ENCODE results near the gene POLR3GL.

Gene POLR3GL

GRCh38 chr1:145993618-145994390 is 29.3 kb downstream of the POLR3GL start:
- no peak for DNase-seq

GRCh38 chr1:145994391-145995120 is 30.1 kb downstream of the POLR3GL start:
- no peak for DNase-seq

DNA sequence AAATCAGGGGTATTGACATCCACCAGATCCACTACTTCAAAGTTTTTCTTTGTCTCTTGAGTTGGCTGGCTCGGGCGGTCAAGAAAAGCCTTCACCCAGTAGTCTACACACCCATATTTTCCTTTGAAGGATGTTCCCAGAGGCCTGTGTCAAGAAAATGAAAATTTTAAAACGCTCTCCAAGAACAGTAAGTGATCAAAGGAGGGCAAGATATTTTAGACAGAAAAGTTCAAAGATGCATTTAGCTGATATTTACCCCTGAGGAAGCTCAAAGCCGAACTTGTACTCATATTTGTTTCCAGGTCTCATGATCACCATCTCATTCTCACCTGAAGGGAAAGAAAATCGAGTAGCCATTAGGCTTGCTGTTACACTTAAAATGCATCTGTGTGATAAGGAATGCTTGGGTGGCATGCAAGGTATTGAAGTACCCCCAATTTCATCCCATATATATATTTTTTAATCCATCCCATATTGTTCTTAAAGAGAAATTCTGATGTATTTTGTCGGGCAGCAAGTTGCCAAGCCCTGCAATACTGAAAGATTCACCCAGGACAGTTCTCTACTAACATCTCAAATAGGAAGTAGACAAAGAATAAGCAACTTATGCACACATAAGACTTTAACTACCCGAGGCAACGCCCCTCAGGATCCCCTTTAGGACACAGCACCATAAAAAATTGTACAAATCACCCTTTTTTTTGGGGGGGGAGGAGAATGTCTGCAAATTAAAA is 30.8 kb downstream of the POLR3GL start:
- DNase-seq = peak; percentile 44

DNA sequence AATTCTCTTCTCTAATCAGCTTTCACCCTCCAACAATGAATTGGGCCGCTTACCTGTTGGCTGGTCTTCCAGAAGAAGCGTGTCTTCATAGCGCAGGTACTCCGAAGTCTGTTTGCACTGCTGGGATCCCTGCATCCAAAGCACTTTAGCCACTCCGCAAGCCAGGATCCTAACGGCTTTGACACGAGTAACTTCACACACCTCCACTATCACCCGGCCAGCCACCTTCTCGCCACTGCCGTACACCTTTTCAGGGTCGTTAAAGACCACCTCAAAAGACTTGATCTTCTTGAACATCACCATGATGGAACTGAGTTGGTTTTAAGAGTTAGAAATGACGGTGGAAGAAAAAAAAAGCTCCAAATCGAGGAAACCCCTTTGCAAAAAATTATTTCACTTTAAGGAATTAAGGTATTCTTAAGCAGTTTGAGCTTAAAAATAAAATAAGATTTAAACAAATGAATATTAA is 31.5 kb downstream of the POLR3GL start:
- no peak for DNase-seq

GRCh38 chr1:145996433-145997015 is 32.0 kb downstream of the POLR3GL start, which contains the start of gene TXNIP:
TXNIP (minus strand) TSS chr1:145996579; CDS start chr1:145996266, 313 bp downstream.
- peak; percentile 100 for DNase-seq

DNA sequence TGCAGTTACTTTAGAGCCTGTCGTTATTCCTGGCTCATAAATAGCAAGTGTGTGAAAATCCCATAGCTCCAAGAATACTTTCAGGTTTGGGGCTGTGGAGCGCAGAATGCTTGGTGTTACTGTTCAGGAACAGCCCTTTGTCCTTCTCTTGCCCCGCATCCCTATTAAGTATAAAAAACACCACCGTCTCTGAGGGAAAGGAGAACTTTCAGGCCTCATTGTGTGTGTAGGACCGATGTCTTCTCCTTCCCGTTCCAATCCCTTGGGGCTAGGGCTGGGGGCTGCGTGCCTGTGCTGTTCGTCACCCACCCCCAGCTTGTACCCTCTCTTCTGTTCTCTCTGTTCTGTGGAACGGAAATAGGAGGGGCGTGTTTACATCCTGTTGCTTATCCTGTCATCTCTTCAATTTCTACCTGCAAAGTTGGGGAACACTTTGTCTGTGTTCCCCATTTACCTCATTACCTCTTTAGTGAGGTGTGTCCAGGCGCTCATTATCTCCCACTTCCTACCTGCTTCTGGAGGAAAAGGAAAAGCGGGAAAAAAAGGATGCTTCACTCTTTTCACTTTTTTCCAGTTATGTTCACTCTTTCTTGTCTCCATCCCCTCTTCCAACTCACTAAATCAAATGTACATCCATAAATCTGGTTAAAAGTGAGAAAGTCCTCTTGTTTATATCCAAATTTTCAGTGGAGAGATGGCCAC is 32.7 kb downstream of the POLR3GL start:
- DNase-seq = no peak

- peak; percentile 38 for DNase-seq
These were observed 33.2 kb downstream of the POLR3GL start for GRCh38 chr1:145997718-145998023.

GRCh38 chr1:145999321-146000024 is 35.0 kb downstream of the POLR3GL start:
- peak; percentile 20 for DNase-seq

GRCh38 chr1:146001709-146002108 is 37.2 kb downstream of the POLR3GL start:
- no peak for DNase-seq

GRCh38 chr1:146007489-146008133 is 43.1 kb downstream of the POLR3GL start:
- DNase-seq = no peak

GRCh38 chr1:146010126-146010738 is 45.7 kb downstream of the POLR3GL start:
- no peak for DNase-seq

- DNase-seq = peak; percentile 77
These were observed 48.4 kb downstream of the POLR3GL start for GRCh38 chr1:146012703-146013558.

DNA sequence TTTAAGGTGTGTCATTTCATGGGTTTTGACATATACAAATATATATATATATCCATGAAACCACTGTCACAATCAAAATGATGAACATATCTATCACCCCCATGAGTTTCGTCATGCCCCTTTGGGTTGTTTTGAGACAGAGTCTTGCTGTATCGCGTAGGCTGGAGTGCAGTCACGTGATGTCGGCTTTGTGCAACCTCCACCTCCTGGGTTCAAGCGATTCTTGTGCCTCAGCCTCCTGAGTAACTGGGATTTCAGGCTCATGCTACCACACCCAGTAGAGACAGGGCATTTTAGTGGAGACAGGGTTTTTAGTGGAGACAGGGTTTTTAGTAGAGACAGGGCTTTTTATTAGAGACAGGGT is 49.1 kb downstream of the POLR3GL start:
- no peak for DNase-seq

GRCh38 chr1:146016891-146017290 is 52.4 kb downstream of the POLR3GL start:
- no peak for DNase-seq

- DNase-seq = no peak
These were observed 55.0 kb downstream of the POLR3GL start for GRCh38 chr1:146019231-146020057.

DNA sequence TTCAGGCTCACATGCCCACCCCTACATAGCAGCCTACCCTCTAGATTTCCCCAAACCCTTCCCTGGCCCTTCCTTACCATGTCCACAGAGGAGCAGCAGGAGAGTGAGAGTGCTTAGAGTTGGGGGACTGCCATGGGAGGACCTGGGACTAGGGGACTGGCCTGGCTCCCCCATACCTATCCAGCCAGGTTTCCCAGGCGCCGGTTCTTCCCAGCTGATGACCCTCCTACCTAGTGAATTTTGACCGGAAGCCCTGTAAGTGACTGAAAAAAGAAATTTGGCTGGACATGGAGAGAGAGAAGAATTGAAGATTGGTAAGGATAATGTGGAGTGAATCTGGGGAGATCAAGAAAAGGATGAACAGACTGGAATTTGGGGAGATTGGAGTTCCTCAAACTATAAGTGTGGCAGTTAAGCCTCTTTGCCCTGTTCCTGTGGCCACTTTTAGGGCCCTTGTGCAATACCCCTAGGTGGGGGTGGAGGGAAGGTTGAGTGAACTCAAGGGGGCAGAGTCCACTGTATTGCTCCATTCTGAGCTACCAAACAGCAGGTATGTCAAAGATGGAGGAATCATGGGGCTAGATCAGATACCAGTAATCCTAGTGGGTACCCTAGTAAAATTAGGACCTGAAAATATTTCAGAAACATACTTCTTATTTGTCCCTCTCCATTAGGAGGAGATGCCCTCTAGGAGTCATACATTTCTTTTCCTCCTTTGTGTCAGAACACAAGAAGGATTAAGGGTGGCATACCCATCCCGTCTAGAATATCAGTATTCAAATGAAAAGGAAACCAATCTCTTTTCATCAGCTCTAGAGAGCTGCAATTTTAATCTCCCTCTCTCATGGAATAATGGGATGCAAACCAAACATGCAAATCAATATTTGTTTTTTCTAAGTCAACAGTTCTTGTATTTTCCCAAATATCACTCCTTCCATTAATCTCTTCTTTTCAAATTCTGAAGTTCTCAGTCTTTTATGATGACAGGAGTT is 55.9 kb downstream of the POLR3GL start:
- DNase-seq = no peak

DNA sequence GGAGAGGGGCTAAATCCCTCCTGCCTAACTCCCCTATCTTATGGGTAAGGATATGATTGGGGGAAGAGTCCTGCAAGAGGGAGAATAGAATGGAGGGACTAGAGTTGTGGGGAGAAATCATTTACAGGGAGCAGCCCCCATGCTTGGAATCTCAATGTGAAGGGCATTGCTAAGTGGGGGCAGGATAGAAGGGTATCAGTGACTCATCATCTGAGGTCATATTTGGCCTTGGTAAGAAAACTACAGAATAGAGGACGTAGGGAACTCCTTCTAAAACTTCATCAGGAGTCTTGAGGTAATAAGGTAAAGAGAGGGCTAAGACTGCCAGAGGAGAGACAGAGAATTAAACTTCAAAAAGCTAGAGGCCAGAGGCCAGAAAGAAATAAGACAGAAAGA is 56.6 kb downstream of the POLR3GL start:
- DNase-seq = no peak
